Fibroblast of mammary gland (primary cell): ENCODE data around the gene CENPV.

ENCODE experiments used
- DNase-seq: peaks from one replicate; pipeline ENCODE4 v3.0.0-alpha.2; 2010; ENCODE audit warnings: low read depth
- H3K4me3 ChIP-seq: 2 replicates; pipeline ENCODE4 v1.5.1; 2011; ENCODE audit warnings: low read depth, mild to moderate bottlenecking, low read length, moderate library complexity; ENCODE audit not compliant: control insufficient read depth
- CTCF ChIP-seq: conservative IDR thresholded peaks from 2 replicates; pipeline ENCODE4 v1.5.1; 2011; ENCODE audit warnings: low read depth, low read length, inconsistent platforms; ENCODE audit not compliant: control insufficient read depth, insufficient read depth

CENPV gene

GRCh38 chr17:16346721-16347271 lies 6.5 kb downstream of the CENPV start:
- no peak for TF ChIP-seq CTCF
- DNase-seq: no peak
- H3K4me3 ChIP-seq: no peak overlapping the region

DNA sequence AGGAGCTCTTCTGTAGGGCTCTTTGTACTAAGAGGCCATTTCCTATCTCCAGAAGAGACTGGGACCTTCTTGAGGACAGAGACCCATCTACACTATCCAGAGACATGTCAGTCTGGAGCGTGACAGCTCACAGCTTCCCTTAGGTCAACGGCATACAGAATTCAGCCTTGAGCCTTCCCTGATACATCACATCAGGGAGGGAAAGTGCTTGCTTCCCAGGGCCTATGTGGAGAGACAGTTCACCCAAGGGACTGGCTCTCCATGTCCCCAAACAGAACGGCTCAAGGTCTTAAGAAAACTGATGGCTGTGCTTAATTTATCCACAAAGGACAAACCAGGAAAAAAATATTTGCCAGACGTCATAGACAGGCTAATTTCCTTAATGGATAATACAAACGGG lies 7.7 kb downstream of the CENPV start:
- DNase-seq: no peak
- H3K4me3 ChIP-seq: no peak overlapping the region
- TF ChIP-seq CTCF: no peak

DNA sequence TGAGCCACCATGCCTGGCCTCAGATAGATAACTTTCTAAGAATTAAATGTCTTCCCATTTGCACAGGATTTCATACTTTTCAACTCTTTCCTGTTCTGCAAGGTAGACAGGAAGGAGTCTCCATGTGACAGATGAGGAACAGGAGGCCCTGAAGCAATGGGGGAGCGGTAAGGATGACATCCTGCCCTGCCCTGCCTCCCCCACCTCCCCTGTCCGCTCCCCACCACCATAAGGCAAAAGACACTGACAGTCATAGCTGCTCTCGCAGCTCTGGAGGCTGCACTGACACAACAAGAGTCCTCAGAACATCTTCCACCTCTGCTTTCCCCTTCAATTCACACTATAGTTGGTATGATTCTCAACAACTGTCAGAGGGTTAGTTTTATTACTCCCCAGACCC lies 9.7 kb downstream of the CENPV start:
- no peak for TF ChIP-seq CTCF
- no peak for DNase-seq
- no peak overlapping the region for H3K4me3 ChIP-seq

- peak; percentile 84 for DNase-seq
- TF ChIP-seq CTCF: no peak
- no peak overlapping the region for H3K4me3 ChIP-seq
Observed at GRCh38 chr17:16342979-16343378, 10.3 kb downstream of the CENPV start.

DNA sequence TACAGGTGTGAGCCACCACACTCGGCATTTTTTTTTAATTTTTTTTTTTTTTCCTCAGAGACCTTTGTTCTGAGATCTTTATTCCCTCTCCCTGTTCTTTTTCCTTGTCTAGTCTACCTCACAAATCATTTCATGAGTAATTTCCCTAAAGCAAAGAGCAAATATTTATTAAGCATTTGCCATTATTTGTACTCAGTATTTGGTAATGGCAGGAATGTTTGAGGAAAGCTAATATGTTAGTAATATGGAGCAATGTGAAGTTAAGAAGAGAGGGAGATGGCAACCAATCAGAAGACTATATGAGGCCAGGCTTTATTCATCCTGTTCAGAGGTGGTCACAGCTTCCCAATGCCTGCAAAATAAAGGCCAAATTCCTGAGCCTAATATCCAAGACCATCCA lies 13.3 kb downstream of the CENPV start:
- DNase-seq: no peak
- no peak overlapping the region for H3K4me3 ChIP-seq
- TF ChIP-seq CTCF: no peak

GRCh38 chr17:16339402-16339801 lies 13.9 kb downstream of the CENPV start:
- no peak for DNase-seq
- no peak overlapping the region for H3K4me3 ChIP-seq
- no peak for TF ChIP-seq CTCF

DNA sequence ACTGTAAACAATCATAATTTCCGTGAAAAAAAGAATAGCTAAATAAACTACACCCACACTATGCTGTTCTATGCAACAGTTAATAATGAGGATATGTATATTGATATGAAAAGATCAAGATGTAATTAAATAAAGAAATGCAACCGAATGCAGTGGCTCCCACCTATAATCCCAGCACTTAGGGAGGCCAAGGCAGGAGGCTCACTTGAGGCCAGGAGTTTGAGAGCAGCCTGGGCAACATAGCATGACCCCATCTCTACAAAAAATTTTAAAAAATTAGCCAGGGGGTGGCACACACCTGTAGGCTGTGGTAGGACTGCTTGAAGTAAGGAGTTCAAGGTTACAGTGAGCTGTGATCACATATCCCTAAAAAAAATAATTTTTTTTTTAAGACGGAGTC lies 14.9 kb downstream of the CENPV start:
- no peak for TF ChIP-seq CTCF
- H3K4me3 ChIP-seq: no peak overlapping the region
- DNase-seq: no peak
